Ectodermal cell (in vitro differentiated cells): ENCODE measurements around the gene PPP1R13L.
"Not testable (repeated sequence)": the region's sequence is repeated elsewhere in the genome, so short reads cannot be mapped to it uniquely, and the experiment has no call there.

Source experiments
- H3K27ac ChIP-seq: 2 replicates; pipeline ENCODE4 v1.7.0; 2013; ENCODE audit warnings: mild to moderate bottlenecking, low read depth, low read length; ENCODE audit not compliant: insufficient read depth, poor library complexity, severe bottlenecking
- H3K27me3 ChIP-seq: 2 replicates; pipeline ENCODE4 v1.7.0; 2013; ENCODE audit warnings: mild to moderate bottlenecking, low read length; ENCODE audit not compliant: insufficient read depth, control insufficient read depth, poor library complexity, severe bottlenecking
- H3K36me3 ChIP-seq: one replicate; pipeline ENCODE4 v1.7.0; 2013; ENCODE audit warnings: low read length; ENCODE audit not compliant: control insufficient read depth, insufficient read depth
- H3K4me1 ChIP-seq: one replicate; pipeline ENCODE4 v1.7.0; 2013; ENCODE audit warnings: low read length; ENCODE audit not compliant: control insufficient read depth, insufficient read depth
- H3K4me3 ChIP-seq: 2 replicates; pipeline ENCODE4 v1.7.0; 2013; ENCODE audit warnings: low read depth, low read length, control low read depth; ENCODE audit not compliant: insufficient read depth
- H3K9me3 ChIP-seq: 2 replicates; pipeline ENCODE4 v1.7.0; 2013; ENCODE audit warnings: mild to moderate bottlenecking, low read length, moderate library complexity; ENCODE audit not compliant: control insufficient read depth
- WGBS, 2 experiments: methylation state at CpG; one replicate each; pipeline ENCODE4 v1.1.7; 2013; ENCODE audit warnings: missing lambda C conversion rate in 2 of 2; 5-methylcytosine and 5-hydroxymethylcytosine counted together

Gene PPP1R13L

DNA sequence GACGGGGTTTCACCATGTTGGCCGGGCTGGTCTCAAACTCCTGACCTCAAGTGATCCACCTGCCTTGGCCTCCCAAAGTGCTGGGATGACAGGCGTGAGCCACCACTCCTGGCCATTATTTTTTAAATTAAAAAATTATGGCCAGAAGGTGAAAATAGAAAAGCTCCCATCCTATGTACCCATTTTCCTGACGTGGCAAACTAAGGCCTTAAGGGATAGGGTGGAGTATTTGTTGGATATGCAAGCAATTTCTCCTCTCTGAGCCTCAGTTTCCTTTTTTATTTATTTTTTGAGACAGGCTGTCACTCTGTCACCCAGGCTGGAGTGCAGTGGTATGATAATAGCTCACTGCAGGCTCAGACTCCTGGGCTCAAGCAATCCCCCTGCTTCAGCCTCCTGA is 70.0 kb downstream of the PPP1R13L start:
- 93% methylated on average over 4 of the region's 4 CpGs for WGBS, 2 experiments
- H3K4me1 ChIP-seq, H3K9me3 ChIP-seq, H3K27ac ChIP-seq, H3K36me3 ChIP-seq, H3K4me3 ChIP-seq: not testable (repeated sequence)
- peaks cover 10% of the 10 kb centered on the region for H3K27me3 ChIP-seq

DNA sequence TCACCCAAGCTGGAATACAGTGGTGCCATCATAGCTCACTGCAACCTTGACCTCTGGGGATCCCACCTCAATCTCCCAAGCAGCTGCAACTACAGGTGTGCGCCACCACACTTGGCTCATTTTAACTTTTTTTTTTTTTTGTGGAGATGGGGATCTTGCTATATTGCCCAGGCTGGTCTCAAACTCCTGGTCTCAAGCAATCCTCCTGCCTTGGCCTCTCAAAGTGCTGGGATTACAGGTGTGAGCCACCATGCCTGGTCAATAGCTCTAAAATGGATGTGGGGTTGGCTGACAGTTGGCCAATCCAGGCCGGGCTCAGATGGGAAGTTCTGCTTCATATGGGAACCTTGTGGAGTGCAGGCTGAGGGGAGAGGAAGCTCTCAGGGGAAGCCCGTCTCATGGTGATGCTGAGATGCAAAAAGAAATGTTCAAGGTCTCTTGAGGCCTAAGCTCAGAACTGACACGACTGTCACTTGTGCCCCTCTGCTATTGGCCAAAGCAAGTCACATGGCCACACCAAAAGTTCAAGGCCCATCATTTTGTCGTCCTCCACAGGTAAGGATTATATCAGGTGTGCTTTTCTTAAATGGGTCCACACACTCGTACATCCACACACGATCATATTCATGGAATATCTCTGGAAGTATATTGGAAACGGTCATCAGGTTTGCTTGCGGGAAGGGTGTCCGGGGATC is 71.1 kb downstream of the PPP1R13L start:
- 85 to 88% methylated on average over 10 of the region's 10 CpGs for WGBS, 2 experiments
- Histone ChIP-seq H3K27ac (no peak overlapping the region), H3K9me3 (no peaks in the 10 kb centered on the region), H3K36me3 (no peaks in the 10 kb centered on the region), H3K4me1 (no peaks in the 10 kb centered on the region), H3K4me3 (no peak overlapping the region), H3K27me3 (no peaks in the 10 kb centered on the region)

DNA sequence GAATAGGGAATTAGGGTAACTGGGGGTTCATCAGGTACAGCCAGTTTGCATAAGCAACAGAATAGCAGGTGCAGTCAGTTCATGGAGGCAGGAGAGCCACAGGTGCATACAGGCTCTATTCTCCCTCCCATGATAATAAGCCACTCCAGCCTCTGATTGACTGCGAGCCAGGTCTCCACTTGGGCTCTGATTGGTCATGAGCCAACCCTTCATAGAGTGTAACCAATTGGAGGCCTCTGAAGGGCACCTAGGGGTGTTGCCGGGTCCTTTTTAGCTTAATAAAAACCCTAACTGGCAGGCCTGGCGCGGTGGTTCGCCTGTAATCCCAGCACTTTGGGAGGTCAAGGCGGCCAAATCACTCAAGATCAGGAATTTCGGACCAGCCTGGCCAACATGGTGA is 73.5 kb downstream of the PPP1R13L start:
- H3K9me3 ChIP-seq: no peaks in the 10 kb centered on the region
- H3K36me3 ChIP-seq: no peaks in the 10 kb centered on the region
- no peaks in the 10 kb centered on the region for H3K27me3 ChIP-seq
- H3K4me3 ChIP-seq: no peak overlapping the region
- H3K4me1 ChIP-seq: no peaks in the 10 kb centered on the region
- H3K27ac ChIP-seq: no peak overlapping the region
- 89% methylated on average over 7 of the region's 7 CpGs for WGBS, 2 experiments
